HEK293 (cell line): ENCODE measurements around the gene LRP1B.

Experiments used
- CTCF ChIA-PET: fragments of 350-600 bp; formaldehyde crosslinking; extraction: SDS; loops from one replicate; lab custom pipeline; 2021; ENCODE audit warnings: antibody characterized with exemption; lab: Yijun Ruan, JAX
- POLR2A ChIA-PET: fragments of 300-600 bp; formaldehyde crosslinking; extraction: SDS; loops from one replicate; lab custom pipeline; 2020; ENCODE audit warnings: antibody characterized with exemption, inconsistent platforms; lab: Yijun Ruan, JAX
- H3K27ac ChIP-seq: fragments of 200-500 bp; sonication (Bioruptor generic); 2 replicates; pipeline ENCODE4 v1.5.1; 2014; ENCODE audit warnings: low read depth, low read length, control low read depth, inconsistent platforms; ENCODE audit errors: extremely low read depth
- H3K36me3 ChIP-seq, 2 experiments: fragments of 200-500 bp in 1 of 2; sonication (Bioruptor generic) in 1 of 2; 1 replicate in 1 of 2; 2 replicates in 1 of 2; pipeline ENCODE4 v1.5.1; 2014 to 2017; ENCODE audit warnings: inconsistent platforms in 2 of 2, low read length in 2 of 2; ENCODE audit not compliant: control insufficient read depth in 2 of 2, insufficient read depth in 1 of 2
- H3K4me1 ChIP-seq: fragments of 200-500 bp; sonication (Bioruptor generic); 2 replicates; pipeline ENCODE4 v1.5.1; 2014; ENCODE audit warnings: mild to moderate bottlenecking, low read length, inconsistent platforms; ENCODE audit not compliant: control insufficient read depth, insufficient read depth
- H3K4me3 ChIP-seq: 2 replicates; pipeline ENCODE4 v1.5.1; 2011; ENCODE audit warnings: low read depth, mild to moderate bottlenecking, control low read depth, low read length, moderate library complexity
- H3K9me3 ChIP-seq: fragments of 200-500 bp; sonication (Bioruptor generic); 2 replicates; pipeline ENCODE4 v1.5.1; 2014; ENCODE audit warnings: low read depth, low read length, inconsistent platforms; ENCODE audit not compliant: control insufficient read depth, insufficient read depth
- AEBP2 ChIP-seq: fragments of 450-650 bp; formaldehyde crosslinking; IDR thresholded peaks from 2 replicates; pipeline ENCODE4 v1.5.1; 2016; ENCODE audit warnings: missing biosample characterization, missing genetic modification characterization, borderline replicate concordance
- BCL6B ChIP-seq: fragments of 450-650 bp; formaldehyde crosslinking; IDR thresholded peaks from 2 replicates; pipeline ENCODE4 v1.5.1; 2017; ENCODE audit warnings: missing biosample characterization, missing genetic modification characterization
- FEZF1 ChIP-seq: fragments of 450-650 bp; formaldehyde crosslinking; IDR thresholded peaks from 2 replicates; pipeline ENCODE4 v1.5.1; 2016; ENCODE audit warnings: missing biosample characterization, missing genetic modification characterization
- GLIS1 ChIP-seq: fragments of 450-650 bp; formaldehyde crosslinking; IDR thresholded peaks from 2 replicates; pipeline ENCODE4 v1.5.1; 2016; ENCODE audit warnings: missing biosample characterization, missing genetic modification characterization
- INSM2 ChIP-seq: fragments of 450-650 bp; formaldehyde crosslinking; IDR thresholded peaks from 2 replicates; pipeline ENCODE4 v1.5.1; 2016; ENCODE audit warnings: missing biosample characterization, missing genetic modification characterization
- KLF17 ChIP-seq: fragments of 450-650 bp; formaldehyde crosslinking; IDR thresholded peaks from 2 replicates; pipeline ENCODE4 v1.5.1; 2016; ENCODE audit warnings: missing biosample characterization, missing genetic modification characterization
- MYNN ChIP-seq: fragments of 450-650 bp; formaldehyde crosslinking; IDR thresholded peaks from 2 replicates; pipeline ENCODE4 v1.5.1; 2016; ENCODE audit warnings: missing biosample characterization, missing genetic modification characterization, borderline replicate concordance
- YY1 ChIP-seq: fragments of 450-650 bp; formaldehyde crosslinking; IDR thresholded peaks from 2 replicates; pipeline ENCODE4 v1.5.1; 2018; ENCODE audit warnings: missing biosample characterization, missing genetic modification characterization
- ZBTB1 ChIP-seq: fragments of 450-650 bp; formaldehyde crosslinking; IDR thresholded peaks from 2 replicates; pipeline ENCODE4 v1.5.1; 2016; ENCODE audit warnings: missing biosample characterization, missing genetic modification characterization
- ZEB2 ChIP-seq: fragments of 450-650 bp; formaldehyde crosslinking; IDR thresholded peaks from 2 replicates; pipeline ENCODE4 v1.5.1; 2016; ENCODE audit warnings: missing biosample characterization, missing genetic modification characterization
- ZFHX2 ChIP-seq: fragments of 450-650 bp; formaldehyde crosslinking; conservative IDR thresholded peaks from 2 replicates; pipeline ENCODE4 v1.5.1; 2016; ENCODE audit warnings: missing biosample characterization, missing genetic modification characterization
- ZFP41 ChIP-seq: fragments of 450-650 bp; formaldehyde crosslinking; IDR thresholded peaks from 2 replicates; pipeline ENCODE4 v1.5.1; 2016; ENCODE audit warnings: missing biosample characterization, missing genetic modification characterization, borderline replicate concordance
- ZNF10 ChIP-seq: fragments of 450-650 bp; formaldehyde crosslinking; IDR thresholded peaks from 2 replicates; pipeline ENCODE4 v1.5.1; 2017; ENCODE audit warnings: missing biosample characterization, missing genetic modification characterization
- ZNF157 ChIP-seq: fragments of 450-650 bp; formaldehyde crosslinking; IDR thresholded peaks from 2 replicates; pipeline ENCODE4 v1.5.1; 2016; ENCODE audit warnings: missing biosample characterization, missing genetic modification characterization
- ZNF175 ChIP-seq: fragments of 450-650 bp; formaldehyde crosslinking; IDR thresholded peaks from 2 replicates; pipeline ENCODE4 v1.5.1; 2016; ENCODE audit warnings: missing biosample characterization, missing genetic modification characterization
- ZNF2 ChIP-seq: fragments of 450-650 bp; formaldehyde crosslinking; IDR thresholded peaks from 2 replicates; pipeline ENCODE4 v1.5.1; 2016; ENCODE audit warnings: missing biosample characterization, missing genetic modification characterization
- ZNF239 ChIP-seq: fragments of 450-650 bp; formaldehyde crosslinking; IDR thresholded peaks from 2 replicates; pipeline ENCODE4 v1.5.1; 2016; ENCODE audit warnings: missing biosample characterization, missing genetic modification characterization
- ZNF341 ChIP-seq: fragments of 450-650 bp; formaldehyde crosslinking; IDR thresholded peaks from 2 replicates; pipeline ENCODE4; 2016; ENCODE audit warnings: low read depth, missing biosample characterization, missing genetic modification characterization
- ZNF350 ChIP-seq: fragments of 450-650 bp; formaldehyde crosslinking; IDR thresholded peaks from 2 replicates; pipeline ENCODE4 v1.5.0; 2017; ENCODE audit warnings: missing biosample characterization, mild to moderate bottlenecking, missing genetic modification characterization
- ZNF366 ChIP-seq: fragments of 450-650 bp; formaldehyde crosslinking; conservative IDR thresholded peaks from 2 replicates; pipeline ENCODE4 v1.5.1; 2016; ENCODE audit warnings: missing biosample characterization, missing genetic modification characterization
- ZNF404 ChIP-seq: fragments of 450-650 bp; formaldehyde crosslinking; IDR thresholded peaks from 2 replicates; pipeline ENCODE4 v1.5.1; 2017; ENCODE audit warnings: missing biosample characterization, missing genetic modification characterization
- ZNF585B ChIP-seq: fragments of 450-650 bp; formaldehyde crosslinking; IDR thresholded peaks from 2 replicates; pipeline ENCODE4 v1.5.1; 2016; ENCODE audit warnings: missing biosample characterization, missing genetic modification characterization
- ZNF639 ChIP-seq: fragments of 450-650 bp; formaldehyde crosslinking; IDR thresholded peaks from 2 replicates; pipeline ENCODE4 v1.5.1; 2016; ENCODE audit warnings: missing biosample characterization, missing genetic modification characterization
- ZNF654 ChIP-seq: fragments of 450-650 bp; formaldehyde crosslinking; IDR thresholded peaks from 2 replicates; pipeline ENCODE4 v1.5.1; 2016; ENCODE audit warnings: low read depth, missing biosample characterization, missing genetic modification characterization
- ZNF677 ChIP-seq: fragments of 450-650 bp; IDR thresholded peaks from 2 replicates; pipeline ENCODE4 v1.5.0; 2018; ENCODE audit warnings: missing biosample characterization, mild to moderate bottlenecking, missing genetic modification characterization, moderate library complexity

The LRP1B gene

GRCh38 chr2:140604788-140605187, 1526.0 kb downstream of the LRP1B start:
- POLR2A ChIA-PET = no interaction called here
- H3K4me1 ChIP-seq = 0 out of 2 replicates have a peak, but pooled peaks cover 4% of the 10 kb centered on the region
- no peak overlapping the region for H3K4me3 ChIP-seq
- H3K9me3 ChIP-seq = no peaks in the 10 kb centered on the region
- no peaks in the 10 kb centered on the region for H3K36me3 ChIP-seq
- TF ChIP-seq ZNF239 (tag by site-specific recombination) (no peak), ZFP41 (tag by site-specific recombination) (no peak), ZNF10 (tag by site-specific recombination) (no peak), YY1 (no peak), ZNF639 (no peak), ZNF677 (tag by site-specific recombination) (no peak), AEBP2 (tag by site-specific recombination) (no peak)
- TF ChIP-seq, all 188 proteins: peak for 0
- CTCF ChIA-PET = no interaction called here
- H3K27ac ChIP-seq = no peak overlapping the region

- CTCF ChIA-PET = no interaction called here
Measured at GRCh38 chr2:140604096-140604495, 1526.7 kb downstream of the LRP1B start.

GRCh38 chr2:140603416-140603815, 1527.4 kb downstream of the LRP1B start:
- Histone ChIP-seq H3K9me3 (no peaks in the 10 kb centered on the region), H3K27ac (no peak overlapping the region), H3K4me1 (no peaks in the 10 kb centered on the region), H3K4me3 (no peak overlapping the region), H3K36me3 (no peaks in the 10 kb centered on the region)
- TF ChIP-seq ZNF175 (tag by site-specific recombination) (no peak), GLIS1 (no peak), ZNF2 (tag by site-specific recombination) (no peak), ZNF157 (tag by site-specific recombination) (no peak), ZNF350 (no peak), ZFP41 (tag by site-specific recombination) (no peak), BCL6B (tag by site-specific recombination) (no peak), ZNF366 (tag by site-specific recombination) (no peak), INSM2 (no peak)
- ChIA-PET POLR2A (no interaction called here), CTCF (no interaction called here)

More at GRCh38 chr2:140604096-140604495, 1526.7 kb downstream of the LRP1B start:
- no peaks in the 10 kb centered on the region for H3K36me3 ChIP-seq
- H3K9me3 ChIP-seq = no peaks in the 10 kb centered on the region
- H3K4me3 ChIP-seq = no peak overlapping the region
- H3K4me1 ChIP-seq = no peaks in the 10 kb centered on the region
- no peak overlapping the region for H3K27ac ChIP-seq
- TF ChIP-seq ZNF585B (tag by site-specific recombination) = no peak
- no peak for TF ChIP-seq MYNN (tag by site-specific recombination)
- no peak for TF ChIP-seq ZBTB1 (tag by site-specific recombination)
- no peak for TF ChIP-seq ZNF404
- TF ChIP-seq ZFHX2 (tag by site-specific recombination) = no peak
- no peak for TF ChIP-seq ZEB2 (tag by site-specific recombination)
- no peak for TF ChIP-seq ZNF654 (tag by site-specific recombination)
- TF ChIP-seq KLF17 (tag by site-specific recombination) = no peak
- TF ChIP-seq FEZF1 (tag by site-specific recombination) = no peak
- TF ChIP-seq ZNF341 = no peak
- no peak for TF ChIP-seq YY1
- TF ChIP-seq, all 188 proteins: peak for 0
- POLR2A ChIA-PET = no interaction called here
